ENCODE data around the gene SSH2. TPM values are rescaled to one million over a fixed set of nuclear protein-coding genes. Genes with fewer than 3 reads are reported as not detected.
A peak's percentile ranks its signal among the peaks of the same experiment; 100 is the strongest.

Gene SSH2
- total and polyA plus RNA-seq, 2 donors from 2014 or later: 19.7 to 62.5 TPM

GRCh38 chr17:29595943-29596774 lies 333.9 kb downstream of the SSH2 start:
- intact Hi-C loops (cut with DNase I): no loop called here
- H3K27ac ChIP-seq (ENCODE audit: low read depth in 2 of 2, low read length in 2 of 2): no peak overlapping the region
- H3K27me3 ChIP-seq (ENCODE audit: control insufficient read depth, insufficient read depth, low read length): no peaks in the 10 kb centered on the region
- no peak overlapping the region for H3K9ac ChIP-seq (ENCODE audit: low read length in 3 of 3)
- no peaks in the 10 kb centered on the region for H3K36me3 ChIP-seq (ENCODE audit: control insufficient read depth in 2 of 3, insufficient read depth in 3 of 3, low read length in 3 of 3)
- no peaks in the 10 kb centered on the region for H3K9me3 ChIP-seq (ENCODE audit: control insufficient read depth in 2 of 3, insufficient read depth in 1 of 3, low read length in 3 of 3)
- TF ChIP-seq, protein P1, sequence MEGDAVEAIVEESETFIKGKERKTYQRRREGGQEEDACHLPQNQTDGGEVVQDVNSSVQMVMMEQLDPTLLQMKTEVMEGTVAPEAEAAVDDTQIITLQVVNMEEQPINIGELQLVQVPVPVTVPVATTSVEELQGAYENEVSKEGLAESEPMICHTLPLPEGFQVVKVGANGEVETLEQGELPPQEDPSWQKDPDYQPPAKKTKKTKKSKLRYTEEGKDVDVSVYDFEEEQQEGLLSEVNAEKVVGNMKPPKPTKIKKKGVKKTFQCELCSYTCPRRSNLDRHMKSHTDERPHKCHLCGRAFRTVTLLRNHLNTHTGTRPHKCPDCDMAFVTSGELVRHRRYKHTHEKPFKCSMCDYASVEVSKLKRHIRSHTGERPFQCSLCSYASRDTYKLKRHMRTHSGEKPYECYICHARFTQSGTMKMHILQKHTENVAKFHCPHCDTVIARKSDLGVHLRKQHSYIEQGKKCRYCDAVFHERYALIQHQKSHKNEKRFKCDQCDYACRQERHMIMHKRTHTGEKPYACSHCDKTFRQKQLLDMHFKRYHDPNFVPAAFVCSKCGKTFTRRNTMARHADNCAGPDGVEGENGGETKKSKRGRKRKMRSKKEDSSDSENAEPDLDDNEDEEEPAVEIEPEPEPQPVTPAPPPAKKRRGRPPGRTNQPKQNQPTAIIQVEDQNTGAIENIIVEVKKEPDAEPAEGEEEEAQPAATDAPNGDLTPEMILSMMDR (IDR thresholded peaks at IDR 0.05; ENCODE audit: borderline replicate concordance, extremely low read depth, insufficient read depth): no peak
- DNase-seq: peak in 2 of 5 donors; percentile 53 to 59
- no peak for FAIRE-seq
- peaks cover 0 to 19% (median 7%) of the 10 kb centered on the region in 3 donors for H3K4me1 ChIP-seq (ENCODE audit: control insufficient read depth in 2 of 3, insufficient read depth in 2 of 3, low read depth in 1 of 3, low read length in 3 of 3)
- H3K4me3 ChIP-seq (ENCODE audit: low read length in 3 of 3): no peak overlapping the region

DNA sequence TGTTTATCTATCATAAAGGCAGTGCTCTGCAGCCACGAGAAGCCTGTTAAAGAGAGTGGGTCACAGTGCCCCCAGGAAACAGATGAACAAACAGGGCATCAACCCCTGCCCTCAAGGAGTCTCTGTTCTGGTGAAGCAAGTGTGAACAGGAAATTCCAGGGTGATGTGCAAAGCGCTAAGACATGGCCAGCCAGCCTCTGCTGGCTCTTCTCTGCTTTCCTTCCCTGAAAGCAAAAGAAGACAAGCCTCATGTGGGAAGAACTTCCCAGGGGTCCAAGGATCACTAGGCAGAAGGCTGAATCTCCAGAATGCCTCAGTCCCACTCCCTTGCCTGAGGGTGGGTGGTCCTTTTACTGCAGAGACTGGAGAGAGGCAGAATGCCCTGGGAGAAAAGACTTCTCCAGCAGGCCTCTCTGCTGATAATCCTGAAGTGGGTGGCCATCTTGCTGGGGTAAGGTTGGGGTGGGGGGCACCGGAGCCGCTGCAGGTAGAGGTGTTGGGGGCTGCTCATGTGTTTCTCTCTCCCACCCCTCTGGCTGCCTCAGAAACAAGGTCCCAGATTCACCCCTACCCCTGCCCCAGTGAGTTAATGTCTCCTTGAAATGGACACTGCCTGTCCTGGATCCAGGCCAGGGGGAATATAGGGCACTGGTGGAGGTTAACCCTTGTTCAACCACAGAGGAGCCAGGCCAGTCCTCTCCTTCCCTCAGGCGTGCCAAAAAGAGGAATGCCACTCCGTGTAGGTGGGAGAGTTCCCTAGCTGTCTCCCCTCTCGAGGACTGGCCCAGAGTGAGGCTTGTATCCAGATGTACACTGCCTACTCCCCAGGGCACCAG lies 334.7 kb downstream of the SSH2 start:
- no peak overlapping the region for H3K9ac ChIP-seq (ENCODE audit: low read length in 3 of 3)
- no peak overlapping the region for H3K4me3 ChIP-seq (ENCODE audit: low read length in 3 of 3)
- FAIRE-seq (no peak), DNase-seq (peak in 2 of 5 donors; percentile 44 to 51)
- no peaks in the 10 kb centered on the region for H3K9me3 ChIP-seq (ENCODE audit: control insufficient read depth in 2 of 3, insufficient read depth in 1 of 3, low read length in 3 of 3)
- H3K4me1 ChIP-seq (ENCODE audit: control insufficient read depth in 2 of 3, insufficient read depth in 2 of 3, low read depth in 1 of 3, low read length in 3 of 3): peaks cover 0 to 25% (median 11%) of the 10 kb centered on the region in 3 donors
- H3K27me3 ChIP-seq (ENCODE audit: control insufficient read depth, insufficient read depth, low read length): no peaks in the 10 kb centered on the region
- no peaks in the 10 kb centered on the region for H3K36me3 ChIP-seq (ENCODE audit: control insufficient read depth in 2 of 3, insufficient read depth in 3 of 3, low read length in 3 of 3)
- intact Hi-C loops (cut with DNase I): no loop called here
- no peak overlapping the region for H3K27ac ChIP-seq (ENCODE audit: low read depth in 2 of 2, low read length in 2 of 2)
- TF ChIP-seq, protein P1 (IDR thresholded peaks at IDR 0.05; ENCODE audit: borderline replicate concordance, extremely low read depth, insufficient read depth): no peak

DNA sequence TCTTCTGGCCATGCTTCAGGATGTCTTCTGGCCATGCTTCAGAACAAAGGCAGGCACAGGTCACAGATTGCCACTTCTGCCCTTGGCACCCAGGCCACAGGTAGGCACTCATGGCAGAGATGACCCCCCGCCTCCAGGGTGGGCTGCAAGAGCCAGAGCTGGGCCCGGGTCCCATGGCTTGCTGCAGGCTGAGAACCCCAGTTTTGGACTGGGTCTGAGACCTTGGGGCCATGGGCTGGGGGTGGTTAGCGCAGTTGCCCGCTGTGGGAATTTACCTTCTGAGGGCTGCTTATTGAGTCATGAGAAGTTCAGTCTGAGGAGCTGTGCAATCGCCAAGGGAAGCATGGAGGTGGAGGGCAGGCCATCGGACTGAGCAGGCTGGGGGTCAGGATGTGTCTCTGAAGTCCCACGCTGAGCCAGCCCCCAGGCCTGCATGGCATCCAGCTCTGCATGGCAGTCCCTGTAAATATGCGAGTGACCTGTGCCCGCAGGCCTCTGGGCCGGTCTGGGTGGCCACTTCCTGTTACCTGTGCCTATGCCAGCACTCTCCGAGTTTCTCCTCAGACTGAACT lies 335.4 kb downstream of the SSH2 start:
- no peak overlapping the region for H3K4me3 ChIP-seq (ENCODE audit: low read length in 3 of 3)

More for the DNA sequence above, 335.4 kb downstream of the SSH2 start:
- FAIRE-seq: no peak
- H3K27me3 ChIP-seq (ENCODE audit: control insufficient read depth, insufficient read depth, low read length): no peaks in the 10 kb centered on the region
- no peaks in the 10 kb centered on the region for H3K9me3 ChIP-seq (ENCODE audit: control insufficient read depth in 2 of 3, insufficient read depth in 1 of 3, low read length in 3 of 3)
- H3K36me3 ChIP-seq (ENCODE audit: control insufficient read depth in 2 of 3, insufficient read depth in 3 of 3, low read length in 3 of 3): no peaks in the 10 kb centered on the region
- H3K9ac ChIP-seq (ENCODE audit: low read length in 3 of 3): no peak overlapping the region
- TF ChIP-seq, protein P1 (IDR thresholded peaks at IDR 0.05; ENCODE audit: borderline replicate concordance, extremely low read depth, insufficient read depth): no peak
- no peak for DNase-seq
- peaks cover 0 to 31% (median 16%) of the 10 kb centered on the region in 3 donors for H3K4me1 ChIP-seq (ENCODE audit: control insufficient read depth in 2 of 3, insufficient read depth in 2 of 3, low read depth in 1 of 3, low read length in 3 of 3)
- intact Hi-C loops (cut with DNase I): no loop called here
- H3K27ac ChIP-seq (ENCODE audit: low read depth in 2 of 2, low read length in 2 of 2): no peak overlapping the region

All from kidney (tissue), 14 donors.